Endodermal cell (in vitro differentiated cells): ENCODE results near the gene PLSCR4. TPM values are rescaled to one million over a fixed set of nuclear protein-coding genes. Genes with fewer than 3 reads are reported as not detected.

ENCODE experiments used
- DNase-seq: peaks from one replicate; pipeline ENCODE4 v3.0.0-alpha.2; 2017
- H3K27ac ChIP-seq: 2 replicates; pipeline ENCODE4 v1.5.1; 2013; ENCODE audit warnings: mild to moderate bottlenecking, low read depth, low read length, moderate library complexity
- H3K27me3 ChIP-seq: 2 replicates; pipeline ENCODE4 v1.6.1; 2013; ENCODE audit warnings: mild to moderate bottlenecking, low read length, moderate library complexity; ENCODE audit not compliant: insufficient read depth, control insufficient read depth, poor library complexity, severe bottlenecking
- H3K36me3 ChIP-seq: 2 replicates; pipeline ENCODE4 v1.7.0; 2013; ENCODE audit warnings: mild to moderate bottlenecking, low read length, moderate library complexity; ENCODE audit not compliant: control insufficient read depth, insufficient read depth
- H3K4me1 ChIP-seq: one replicate; pipeline ENCODE4 v1.7.0; 2013; ENCODE audit warnings: low read length; ENCODE audit not compliant: control insufficient read depth, insufficient read depth
- H3K4me3 ChIP-seq: 2 replicates; pipeline ENCODE4 v1.5.1; 2013; ENCODE audit warnings: mild to moderate bottlenecking, low read length, moderate library complexity
- H3K9ac ChIP-seq: 2 replicates; pipeline ENCODE4 v1.6.1; 2013; ENCODE audit warnings: mild to moderate bottlenecking, low read length, moderate library complexity; ENCODE audit not compliant: poor library complexity, severe bottlenecking; ENCODE audit errors: extremely low read depth
- H3K9me3 ChIP-seq: 2 replicates; pipeline ENCODE4 v1.6.1; 2013; ENCODE audit warnings: mild to moderate bottlenecking, low read length, moderate library complexity; ENCODE audit not compliant: control insufficient read depth
- H3K27ac Mint-ChIP-seq: 2 replicates; pipeline ENCODE4 v1.8.0; 2020; ENCODE audit warnings: mixed read lengths
- H3K27me3 Mint-ChIP-seq: 2 replicates; pipeline ENCODE4 v1.8.0; 2021; ENCODE audit warnings: mild to moderate bottlenecking, mixed read lengths; ENCODE audit not compliant: insufficient read depth
- H3K36me3 Mint-ChIP-seq: 2 replicates; pipeline ENCODE4 v1.8.0; 2020; ENCODE audit warnings: low read depth, mixed read lengths
- H3K4me1 Mint-ChIP-seq: 2 replicates; pipeline ENCODE4 v1.8.0; 2020; ENCODE audit warnings: mixed read lengths
- H3K4me3 Mint-ChIP-seq: 2 replicates; pipeline ENCODE4 v1.8.0; 2020; ENCODE audit warnings: mild to moderate bottlenecking, moderate library complexity, mixed read lengths
- H3K9me3 Mint-ChIP-seq: 2 replicates; pipeline ENCODE4 v1.8.0; 2020; ENCODE audit warnings: mild to moderate bottlenecking, mixed read lengths
- CTCF ChIP-seq: fragments of 200-600 bp; sonication (generic); conservative IDR thresholded peaks from 2 replicates; pipeline ENCODE4 v1.5.0; 2021; ENCODE audit warnings: antibody characterized with exemption, mild to moderate bottlenecking
- WGBS, 2 experiments: methylation state at CpG; one replicate each; pipeline versions ENCODE4 v1.1.5 to v1.1.7; 2013; ENCODE audit warnings: missing lambda C conversion rate in 2 of 2, mixed read lengths in 1 of 2; ENCODE audit not compliant: insufficient coverage in 1 of 2, insufficient read length in 1 of 2; 5-methylcytosine and 5-hydroxymethylcytosine counted together
- total RNA-seq, 2 donors: library from RNA; stranded (reverse); fragmentation: NEBNext Ultra II Directional in 1 of 2; extraction: Animal tissue kit (Norgen Biotek cat#: 25700) in 1 of 2; gene quantifications; 2 replicates in 1 of 2; 3 replicates in 1 of 2; pipeline ENCODE4 v1.2.1, GENCODE V29; 2021

PLSCR4 gene
- total RNA-seq, 2 donors from 2014 or later: 9.3 to 12.3 TPM

GRCh38 chr3:146243559-146243958 lies 7.3 kb downstream of the PLSCR4 start:
- peaks cover 10% of the 10 kb centered on the region for H3K9me3 Mint-ChIP-seq
- WGBS, 2 experiments: 97 to 100% methylated on average over 1 of the region's 1 CpG

GRCh38 chr3:146241523-146242240 lies 9.2 kb downstream of the PLSCR4 start:
- Histone ChIP-seq H3K36me3 (no peaks in the 10 kb centered on the region), H3K9me3 (peaks cover 23% of the 10 kb centered on the region), H3K9ac (no peak overlapping the region), H3K27me3 (no peaks in the 10 kb centered on the region), H3K4me3 (no peak overlapping the region), H3K27ac (no peak overlapping the region), H3K4me1 (no peaks in the 10 kb centered on the region)
- Mint-ChIP-seq H3K27ac (no peak overlapping the region), H3K27me3 (no peaks in the 10 kb centered on the region), H3K4me1 (no peaks in the 10 kb centered on the region), H3K9me3 (peaks cover 22% of the 10 kb centered on the region), H3K4me3 (no peak overlapping the region), H3K36me3 (peaks cover 39% of the 10 kb centered on the region)
- WGBS, 2 experiments: 87 to 93% methylated on average over 7 to 9 of the region's 9 CpGs
- no peak for DNase-seq
- TF ChIP-seq CTCF: no peak

More at GRCh38 chr3:146243559-146243958, 7.3 kb downstream of the PLSCR4 start:
- TF ChIP-seq CTCF: no peak
- no peaks in the 10 kb centered on the region for H3K27me3 Mint-ChIP-seq
- no peak overlapping the region for H3K27ac ChIP-seq
- no peak overlapping the region for H3K4me3 ChIP-seq
- no peak for DNase-seq
- no peak overlapping the region for H3K27ac Mint-ChIP-seq
- no peak overlapping the region for H3K9ac ChIP-seq
- no peak overlapping the region for H3K4me3 Mint-ChIP-seq
- H3K9me3 ChIP-seq: peaks cover 6% of the 10 kb centered on the region
- H3K36me3 Mint-ChIP-seq: peaks cover 29% of the 10 kb centered on the region
- H3K4me1 Mint-ChIP-seq: no peaks in the 10 kb centered on the region
- no peaks in the 10 kb centered on the region for H3K36me3 ChIP-seq
- no peaks in the 10 kb centered on the region for H3K4me1 ChIP-seq
- H3K27me3 ChIP-seq: no peaks in the 10 kb centered on the region

- Histone ChIP-seq H3K27me3 (no peaks in the 10 kb centered on the region), H3K36me3 (no peaks in the 10 kb centered on the region), H3K27ac (no peak overlapping the region), H3K4me3 (no peak overlapping the region), H3K4me1 (no peaks in the 10 kb centered on the region), H3K9me3 (peaks cover 49% of the 10 kb centered on the region), H3K9ac (no peak overlapping the region)
- TF ChIP-seq CTCF: no peak
- H3K27me3 Mint-ChIP-seq: no peaks in the 10 kb centered on the region
- no peak overlapping the region for H3K4me3 Mint-ChIP-seq
- DNase-seq: no peak
- H3K4me1 Mint-ChIP-seq: no peaks in the 10 kb centered on the region
- peaks cover 56% of the 10 kb centered on the region for H3K36me3 Mint-ChIP-seq
- peaks cover 54% of the 10 kb centered on the region for H3K9me3 Mint-ChIP-seq
- no peak overlapping the region for H3K27ac Mint-ChIP-seq
These were observed 17.4 kb downstream of the PLSCR4 start for GRCh38 chr3:146233487-146233886.
